A549 treated with CORT108297 at 1 μM for 4 hours (cell line): ENCODE data around the gene MTA3. TPM values are rescaled to one million over a fixed set of nuclear protein-coding genes. Genes with fewer than 3 reads are reported as not detected.

Experiments
- total RNA-seq: library from RNA; stranded (reverse); fragments of 200-300 nt; extraction: Qiagen RNA extraction; gene quantifications from 5 replicates; pipeline ENCODE4 v1.2.3, GENCODE V29; 2022

MTA3 gene
- 26.7 to 35.6 TPM (median 29.9 TPM) in 5 replicates for total RNA-seq

GRCh38 chr2:42568401-42569115, at the start of gene MTA3:
Gene MTA3, plus strand, starts transcription at chr2:42568632. Its CDS starts 114 bp downstream, at chr2:42568746.

GRCh38 chr2:42764096-42764495, 195.7 kb downstream of the MTA3 start, which contains the start of gene OXER1:
Gene OXER1, minus strand, starts transcription at chr2:42764135. Its CDS starts 73 bp downstream, at chr2:42764062.

GRCh38 chr2:42792583-42793333, 224.3 kb downstream of the MTA3 start, which contains the start of gene HAAO:
Gene HAAO, minus strand, starts transcription at chr2:42792583. Its CDS starts 47 bp downstream, at chr2:42792536.

Other genes starting within 250 kb of the MTA3 start
- 151 to 181 TPM (median 154 TPM) in 5 replicates for gene COX7A2L, start 207.4 kb upstream of the MTA3 start, total RNA-seq
- gene KCNG3, start 74.7 kb upstream of the MTA3 start, total RNA-seq: 0.55 to 0.95 TPM (median 0.77 TPM) in 5 replicates
- not detected in 5 replicates for gene OXER1, start 195.5 kb downstream of the MTA3 start, total RNA-seq
- not detected in 5 replicates for gene HAAO, start 224.0 kb downstream of the MTA3 start, total RNA-seq